ENCODE measurements around the gene GORASP2.

Gene GORASP2

GRCh38 chr2:170925923-170926322, 3.1 kb upstream of the GORASP2 start:
- Histone ChIP-seq H3K4me1 (ENCODE audit: insufficient read depth, low read length) (peaks cover 11% of the 10 kb centered on the region; the same call in 1 of the 2 replicates), H3K36me3 (ENCODE audit: insufficient read depth, low read depth, low read length) (peaks cover 2% of the 10 kb centered on the region; the same call in 1 of the 2 replicates), H3K27ac (ENCODE audit: low read length) (no peak overlapping the region), H3K9me3 (ENCODE audit: insufficient read depth, low read depth, low read length) (peaks cover 20% of the 10 kb centered on the region), H3K9ac (ENCODE audit: low read depth, low read length) (no peak overlapping the region), H3K27me3 (ENCODE audit: insufficient read depth, low read length) (no peaks in the 10 kb centered on the region), H3K4me3 (ENCODE audit: low read length) (no peak overlapping the region)

- peaks cover 6% of the 10 kb centered on the region; the same call in 1 of the 2 replicates for H3K36me3 ChIP-seq (ENCODE audit: insufficient read depth, low read depth, low read length)
- no peak overlapping the region for H3K27ac ChIP-seq (ENCODE audit: low read length)
- no peaks in the 10 kb centered on the region for H3K27me3 ChIP-seq (ENCODE audit: insufficient read depth, low read length)
- H3K9me3 ChIP-seq (ENCODE audit: insufficient read depth, low read depth, low read length), result peaks cover 20% of the 10 kb centered on the region
- H3K4me1 ChIP-seq (ENCODE audit: insufficient read depth, low read length), result peaks cover 15% of the 10 kb centered on the region; the same call in 1 of the 2 replicates
- no peak overlapping the region for H3K4me3 ChIP-seq (ENCODE audit: low read length)
- no peak overlapping the region for H3K9ac ChIP-seq (ENCODE audit: low read depth, low read length)
Observed at GRCh38 chr2:170926743-170927297, 2.2 kb upstream of the GORASP2 start.

GRCh38 chr2:170928036-170928823, 823 bp upstream of the GORASP2 start:
- no peaks in the 10 kb centered on the region for H3K27me3 ChIP-seq (ENCODE audit: insufficient read depth, low read length)
- peak overlapping the region; percentile 44 for H3K27ac ChIP-seq (ENCODE audit: low read length)
- peaks cover 10% of the 10 kb centered on the region for H3K36me3 ChIP-seq (ENCODE audit: insufficient read depth, low read depth, low read length)
- H3K4me3 ChIP-seq (ENCODE audit: low read length), result peak overlapping the region; percentile 67
- peak overlapping the region; percentile 84; the same call in 1 of the 2 replicates for H3K9ac ChIP-seq (ENCODE audit: low read depth, low read length)
- peaks cover 16% of the 10 kb centered on the region for H3K9me3 ChIP-seq (ENCODE audit: insufficient read depth, low read depth, low read length)
- peaks cover 15% of the 10 kb centered on the region; the same call in 1 of the 2 replicates for H3K4me1 ChIP-seq (ENCODE audit: insufficient read depth, low read length)

GRCh38 chr2:170929686-170930050, 615 bp downstream of the GORASP2 start:
- H3K4me3 ChIP-seq (ENCODE audit: low read length), result peak overlapping the region; percentile 94
- H3K9me3 ChIP-seq (ENCODE audit: insufficient read depth, low read depth, low read length), result peaks cover 1% of the 10 kb centered on the region; the same call in 1 of the 2 replicates
- H3K4me1 ChIP-seq (ENCODE audit: insufficient read depth, low read length), result peaks cover 15% of the 10 kb centered on the region; the same call in 1 of the 2 replicates
- H3K36me3 ChIP-seq (ENCODE audit: insufficient read depth, low read depth, low read length), result peaks cover 14% of the 10 kb centered on the region
- no peak overlapping the region for H3K27ac ChIP-seq (ENCODE audit: low read length)
- H3K9ac ChIP-seq (ENCODE audit: low read depth, low read length), result peak overlapping the region; percentile 88
- H3K27me3 ChIP-seq (ENCODE audit: insufficient read depth, low read length), result no peaks in the 10 kb centered on the region

GRCh38 chr2:170930131-170930990, 1.3 kb downstream of the GORASP2 start:
- peak overlapping the region; percentile 88 for H3K9ac ChIP-seq (ENCODE audit: low read depth, low read length)
- H3K27ac ChIP-seq (ENCODE audit: low read length), result no peak overlapping the region
- H3K36me3 ChIP-seq (ENCODE audit: insufficient read depth, low read depth, low read length), result peaks cover 14% of the 10 kb centered on the region
- no peaks in the 10 kb centered on the region for H3K9me3 ChIP-seq (ENCODE audit: insufficient read depth, low read depth, low read length)
- peaks cover 15% of the 10 kb centered on the region; the same call in 1 of the 2 replicates for H3K4me1 ChIP-seq (ENCODE audit: insufficient read depth, low read length)
- peak overlapping the region; percentile 94 for H3K4me3 ChIP-seq (ENCODE audit: low read length)
- no peaks in the 10 kb centered on the region for H3K27me3 ChIP-seq (ENCODE audit: insufficient read depth, low read length)

- H3K9ac ChIP-seq (ENCODE audit: low read depth, low read length), result peak overlapping the region; percentile 88; the same call in 1 of the 2 replicates
- no peaks in the 10 kb centered on the region for H3K27me3 ChIP-seq (ENCODE audit: insufficient read depth, low read length)
- peaks cover 18% of the 10 kb centered on the region for H3K36me3 ChIP-seq (ENCODE audit: insufficient read depth, low read depth, low read length)
- H3K4me3 ChIP-seq (ENCODE audit: low read length), result peak overlapping the region; percentile 94
- H3K27ac ChIP-seq (ENCODE audit: low read length), result no peak overlapping the region
- H3K9me3 ChIP-seq (ENCODE audit: insufficient read depth, low read depth, low read length), result no peaks in the 10 kb centered on the region
- H3K4me1 ChIP-seq (ENCODE audit: insufficient read depth, low read length), result peaks cover 15% of the 10 kb centered on the region; the same call in 1 of the 2 replicates
Observed at GRCh38 chr2:170930991-170931266, 1.9 kb downstream of the GORASP2 start.

GRCh38 chr2:170932166-170932565, 3.1 kb downstream of the GORASP2 start:
- Histone ChIP-seq H3K27me3 (ENCODE audit: insufficient read depth, low read length) (no peaks in the 10 kb centered on the region), H3K4me1 (ENCODE audit: insufficient read depth, low read length) (peaks cover 15% of the 10 kb centered on the region; the same call in 1 of the 2 replicates), H3K4me3 (ENCODE audit: low read length) (no peak overlapping the region), H3K9ac (ENCODE audit: low read depth, low read length) (no peak overlapping the region; the same call in 1 of the 2 replicates), H3K36me3 (ENCODE audit: insufficient read depth, low read depth, low read length) (peaks cover 25% of the 10 kb centered on the region), H3K27ac (ENCODE audit: low read length) (no peak overlapping the region), H3K9me3 (ENCODE audit: insufficient read depth, low read depth, low read length) (no peaks in the 10 kb centered on the region)

- no peak overlapping the region for H3K27ac ChIP-seq (ENCODE audit: low read length)
- 0 out of 2 replicates have a peak overlapping the region, but pooled peaks have one; percentile 30 for H3K9ac ChIP-seq (ENCODE audit: low read depth, low read length)
- H3K9me3 ChIP-seq (ENCODE audit: insufficient read depth, low read depth, low read length), result no peaks in the 10 kb centered on the region
- H3K4me3 ChIP-seq (ENCODE audit: low read length), result no peak overlapping the region
- H3K27me3 ChIP-seq (ENCODE audit: insufficient read depth, low read length), result no peaks in the 10 kb centered on the region
- H3K36me3 ChIP-seq (ENCODE audit: insufficient read depth, low read depth, low read length), result peaks cover 31% of the 10 kb centered on the region
- H3K4me1 ChIP-seq (ENCODE audit: insufficient read depth, low read length), result peaks cover 13% of the 10 kb centered on the region; the same call in 1 of the 2 replicates
Observed at GRCh38 chr2:170932948-170933347, 3.9 kb downstream of the GORASP2 start.

- Histone ChIP-seq H3K27me3 (ENCODE audit: insufficient read depth, low read length) (no peaks in the 10 kb centered on the region), H3K36me3 (ENCODE audit: insufficient read depth, low read depth, low read length) (peaks cover 28% of the 10 kb centered on the region; the same call in 1 of the 2 replicates), H3K4me3 (ENCODE audit: low read length) (no peak overlapping the region), H3K4me1 (ENCODE audit: insufficient read depth, low read length) (no peaks in the 10 kb centered on the region), H3K9ac (ENCODE audit: low read depth, low read length) (no peak overlapping the region), H3K9me3 (ENCODE audit: insufficient read depth, low read depth, low read length) (no peaks in the 10 kb centered on the region), H3K27ac (ENCODE audit: low read length) (no peak overlapping the region)
Observed at GRCh38 chr2:170937709-170938379, 8.8 kb downstream of the GORASP2 start.

- peaks cover 23% of the 10 kb centered on the region; the same call in 1 of the 2 replicates for H3K36me3 ChIP-seq (ENCODE audit: insufficient read depth, low read depth, low read length)
- H3K27me3 ChIP-seq (ENCODE audit: insufficient read depth, low read length), result no peaks in the 10 kb centered on the region
- no peak overlapping the region for H3K27ac ChIP-seq (ENCODE audit: low read length)
Observed at GRCh38 chr2:170940066-170940465, 11.0 kb downstream of the GORASP2 start.

GRCh38 chr2:170942615-170943014, 13.6 kb downstream of the GORASP2 start:
- no peak overlapping the region for H3K9ac ChIP-seq (ENCODE audit: low read depth, low read length)
- no peaks in the 10 kb centered on the region for H3K4me1 ChIP-seq (ENCODE audit: insufficient read depth, low read length)
- H3K9me3 ChIP-seq (ENCODE audit: insufficient read depth, low read depth, low read length), result no peaks in the 10 kb centered on the region
- no peaks in the 10 kb centered on the region for H3K27me3 ChIP-seq (ENCODE audit: insufficient read depth, low read length)
- H3K36me3 ChIP-seq (ENCODE audit: insufficient read depth, low read depth, low read length), result peaks cover 7% of the 10 kb centered on the region; the same call in 1 of the 2 replicates
- H3K4me3 ChIP-seq (ENCODE audit: low read length), result no peak overlapping the region
- H3K27ac ChIP-seq (ENCODE audit: low read length), result no peak overlapping the region

More at GRCh38 chr2:170940066-170940465, 11.0 kb downstream of the GORASP2 start:
- Histone ChIP-seq H3K4me1 (ENCODE audit: insufficient read depth, low read length) (no peaks in the 10 kb centered on the region), H3K4me3 (ENCODE audit: low read length) (no peak overlapping the region), H3K9me3 (ENCODE audit: insufficient read depth, low read depth, low read length) (no peaks in the 10 kb centered on the region), H3K9ac (ENCODE audit: low read depth, low read length) (no peak overlapping the region; the same call in 1 of the 2 replicates)
